GM19099 (cell line): ENCODE measurements around the gene OBSCN.

Source experiments
- POLR2A ChIP-seq: IDR thresholded peaks from 3 replicates; pipeline ENCODE4 v1.6.1; 2011; ENCODE audit warnings: low read depth; ENCODE audit not compliant: insufficient read length; ENCODE audit errors: extremely low read depth

The OBSCN gene

DNA sequence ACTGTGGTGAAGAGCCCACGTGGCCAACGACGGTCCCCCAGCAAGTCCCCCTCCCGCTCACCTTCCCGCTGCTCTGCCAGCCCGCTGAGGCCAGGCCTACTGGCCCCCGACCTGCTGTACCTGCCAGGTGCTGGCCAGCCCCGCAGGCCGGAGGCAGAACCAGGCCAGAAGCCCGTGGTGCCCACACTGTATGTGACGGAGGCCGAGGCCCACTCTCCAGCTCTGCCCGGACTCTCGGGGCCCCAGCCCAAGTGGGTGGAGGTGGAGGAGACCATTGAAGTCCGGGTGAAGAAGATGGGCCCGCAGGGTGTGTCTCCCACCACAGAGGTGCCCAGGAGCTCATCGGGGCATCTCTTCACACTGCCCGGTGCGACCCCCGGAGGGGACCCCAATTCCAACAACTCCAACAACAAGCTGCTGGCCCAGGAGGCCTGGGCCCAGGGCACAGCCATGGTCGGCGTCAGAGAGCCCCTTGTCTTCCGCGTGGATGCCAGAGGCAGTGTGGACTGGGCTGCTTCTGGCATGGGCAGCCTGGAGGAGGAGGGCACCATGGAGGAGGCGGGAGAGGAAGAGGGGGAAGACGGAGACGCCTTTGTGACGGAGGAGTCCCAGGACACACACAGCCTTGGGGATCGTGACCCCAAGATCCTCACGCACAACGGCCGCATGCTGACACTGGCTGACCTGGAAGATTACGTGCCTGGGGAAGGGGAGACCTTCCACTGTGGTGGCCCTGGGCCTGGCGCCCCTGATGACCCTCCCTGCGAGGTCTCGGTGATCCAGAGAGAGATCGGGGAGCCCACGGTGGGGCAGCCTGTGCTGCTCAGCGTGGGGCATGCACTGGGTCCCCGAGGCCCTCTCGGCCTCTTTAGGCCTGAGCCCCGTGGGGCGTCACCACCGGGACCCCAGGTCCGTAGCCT is 152.0 kb downstream of the OBSCN start:
- no peak for TF ChIP-seq POLR2A

DNA sequence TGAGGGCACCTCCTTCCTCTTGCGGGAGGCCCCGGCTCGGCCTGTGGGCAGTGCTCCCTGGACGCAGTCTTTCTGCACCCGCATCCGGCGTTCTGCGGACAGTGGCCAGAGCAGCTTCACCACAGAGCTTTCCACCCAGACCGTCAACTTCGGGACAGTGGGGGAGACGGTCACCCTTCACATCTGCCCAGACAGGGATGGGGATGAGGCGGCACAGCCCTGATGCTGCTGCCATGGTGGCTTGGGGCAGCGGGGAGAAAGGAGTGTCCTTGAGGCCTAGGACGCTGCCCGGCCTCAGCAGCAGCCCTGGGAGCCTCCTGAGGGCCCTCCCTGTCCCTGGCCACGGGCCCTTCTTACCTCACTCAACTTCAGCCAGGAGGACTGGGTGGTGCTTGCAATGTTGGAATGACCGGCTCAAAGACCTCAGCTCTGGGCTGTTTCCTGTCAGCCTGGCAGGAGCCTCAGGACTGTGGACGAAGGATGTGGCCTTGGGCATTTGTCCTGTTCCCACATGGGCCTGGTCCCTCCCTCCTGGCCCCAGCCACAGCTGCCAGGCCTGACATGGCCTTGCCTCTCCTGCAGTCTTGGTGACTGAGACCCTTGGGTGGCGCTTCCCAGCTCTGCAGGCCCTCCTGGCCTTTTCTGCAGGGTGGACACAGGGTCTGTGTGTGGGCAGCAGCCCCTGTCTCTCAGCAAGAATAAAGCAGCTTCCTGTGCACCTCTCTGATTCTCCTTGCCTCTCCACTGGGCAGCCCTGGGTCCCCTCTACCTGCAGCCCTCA is 152.9 kb downstream of the OBSCN start:
- no peak for TF ChIP-seq POLR2A

DNA sequence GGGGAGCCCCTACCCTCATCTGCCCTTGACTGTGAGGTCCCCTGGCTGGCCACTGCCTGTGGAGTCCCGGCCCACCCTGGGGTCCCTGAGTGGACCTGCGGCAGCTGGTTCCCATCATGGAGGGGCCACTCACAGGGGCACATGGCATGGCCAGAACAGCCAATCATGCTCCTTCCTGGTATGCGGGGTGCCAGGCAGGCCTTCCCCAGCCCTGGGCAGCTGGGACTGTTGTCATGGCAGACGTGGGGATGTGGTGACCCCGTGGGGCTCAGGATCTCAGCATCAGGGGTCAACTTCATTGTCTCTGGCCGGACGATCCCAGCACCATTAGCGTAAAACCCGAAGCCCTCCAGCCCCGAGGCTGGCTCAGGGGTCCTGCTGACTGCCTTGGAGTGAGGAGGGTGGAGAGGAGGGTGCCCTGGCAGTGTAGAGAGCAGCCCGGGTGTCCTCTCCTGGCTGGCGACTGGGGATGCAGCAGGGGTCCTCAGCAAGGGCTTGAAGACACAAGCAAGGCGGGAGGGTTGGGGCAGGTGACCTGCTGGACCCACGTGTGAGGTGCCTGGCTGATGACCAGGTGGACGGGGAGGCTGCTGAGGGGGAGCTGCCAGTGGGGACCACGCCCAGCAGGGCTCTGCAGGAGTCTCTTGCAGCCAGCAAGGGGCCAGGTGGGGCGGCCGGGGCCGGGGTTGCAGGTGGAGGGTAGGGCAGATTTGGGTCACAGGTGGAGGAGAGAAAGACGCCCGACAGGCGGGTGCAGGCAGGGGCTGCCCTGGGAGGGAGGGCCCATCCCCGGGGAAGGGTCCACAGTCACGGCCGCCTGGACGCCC is 153.7 kb downstream of the OBSCN start:
- TF ChIP-seq POLR2A, result no peak

GRCh38 chr1:228362141-228362883 is 154.5 kb downstream of the OBSCN start:
- TF ChIP-seq POLR2A, result no peak

- TF ChIP-seq POLR2A, result no peak
Observed at GRCh38 chr1:228362884-228363450, 155.1 kb downstream of the OBSCN start.

DNA sequence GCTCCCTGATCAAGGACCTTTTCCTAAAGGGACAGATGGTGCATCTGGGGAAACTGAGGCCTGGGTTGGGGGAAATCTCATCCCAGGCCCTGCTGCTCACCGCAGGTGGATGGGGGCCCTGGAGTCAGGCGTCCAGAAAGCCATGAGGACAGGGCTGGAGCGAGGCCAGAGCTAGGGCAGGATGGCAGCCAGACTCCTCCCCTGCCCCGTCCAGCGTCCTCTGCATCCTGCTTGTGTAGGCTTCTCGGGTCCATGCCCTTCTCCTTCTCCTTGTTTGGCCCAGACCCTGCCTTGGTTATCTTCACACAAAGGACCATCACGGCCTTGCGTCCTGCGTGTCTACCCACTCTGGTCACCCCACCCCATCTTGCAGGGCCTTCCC is 155.8 kb downstream of the OBSCN start:
- no peak for TF ChIP-seq POLR2A

- TF ChIP-seq POLR2A, result no peak
Observed at GRCh38 chr1:228364068-228364705, 156.3 kb downstream of the OBSCN start.

DNA sequence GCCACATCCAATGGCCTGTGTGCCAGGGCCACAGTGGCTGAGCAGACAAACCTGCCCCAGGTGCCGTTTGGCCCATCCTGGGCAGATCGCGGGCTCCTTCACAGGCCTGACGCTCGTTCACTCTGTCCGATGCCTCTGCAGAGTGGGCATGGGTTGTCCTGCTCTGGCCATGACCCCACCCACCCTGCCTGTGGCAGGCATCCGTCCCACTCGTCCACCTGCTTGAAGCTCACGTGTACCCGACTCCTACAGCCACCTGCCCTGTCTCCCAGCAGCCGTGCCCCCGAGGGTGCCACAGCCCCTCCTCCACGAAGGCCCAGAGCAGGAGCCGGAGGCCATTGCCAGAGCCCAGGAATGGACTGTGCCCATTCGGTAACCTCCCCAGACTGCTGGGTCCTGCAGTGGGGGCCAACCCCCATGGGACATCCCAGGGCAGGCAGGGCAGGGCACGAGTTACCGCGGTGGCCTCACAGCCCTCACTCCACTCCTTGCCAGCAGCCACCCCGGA is 156.9 kb downstream of the OBSCN start:
- TF ChIP-seq POLR2A, result no peak

GRCh38 chr1:228365271-228366061 is 157.6 kb downstream of the OBSCN start:
- no peak for TF ChIP-seq POLR2A

DNA sequence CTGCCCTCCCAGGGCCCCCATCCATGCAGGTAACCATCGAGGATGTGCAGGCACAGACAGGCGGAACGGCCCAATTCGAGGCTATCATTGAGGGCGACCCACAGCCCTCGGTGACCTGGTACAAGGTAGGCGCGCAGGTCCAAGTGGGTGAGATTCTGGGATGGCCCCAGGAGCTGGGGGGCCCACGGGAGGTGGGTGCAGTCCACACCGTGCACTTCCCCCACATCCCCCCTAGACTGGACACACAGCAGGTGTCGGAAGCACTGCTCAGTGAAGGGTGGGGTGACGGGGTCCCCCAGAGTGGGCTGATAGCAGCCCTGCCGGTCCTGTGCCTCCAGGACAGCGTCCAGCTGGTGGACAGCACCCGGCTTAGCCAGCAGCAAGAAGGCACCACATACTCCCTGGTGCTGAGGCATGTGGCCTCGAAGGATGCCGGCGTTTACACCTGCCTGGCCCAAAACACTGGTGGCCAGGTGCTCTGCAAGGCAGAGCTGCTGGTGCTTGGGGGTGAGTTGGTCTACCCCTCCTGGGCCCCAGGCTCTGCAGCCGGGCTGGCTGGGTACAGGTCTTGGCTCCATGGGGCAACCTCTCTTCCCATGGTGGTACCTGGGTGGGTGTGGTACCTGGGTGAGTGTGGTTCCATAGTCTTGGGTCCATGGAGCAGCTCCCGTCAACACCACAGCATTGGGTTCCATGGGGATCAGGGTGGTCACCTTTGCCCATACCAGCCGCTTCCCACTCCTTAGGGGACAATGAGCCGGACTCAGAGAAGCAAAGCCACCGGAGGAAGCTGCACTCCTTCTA is 158.4 kb downstream of the OBSCN start:
- TF ChIP-seq POLR2A, result no peak

DNA sequence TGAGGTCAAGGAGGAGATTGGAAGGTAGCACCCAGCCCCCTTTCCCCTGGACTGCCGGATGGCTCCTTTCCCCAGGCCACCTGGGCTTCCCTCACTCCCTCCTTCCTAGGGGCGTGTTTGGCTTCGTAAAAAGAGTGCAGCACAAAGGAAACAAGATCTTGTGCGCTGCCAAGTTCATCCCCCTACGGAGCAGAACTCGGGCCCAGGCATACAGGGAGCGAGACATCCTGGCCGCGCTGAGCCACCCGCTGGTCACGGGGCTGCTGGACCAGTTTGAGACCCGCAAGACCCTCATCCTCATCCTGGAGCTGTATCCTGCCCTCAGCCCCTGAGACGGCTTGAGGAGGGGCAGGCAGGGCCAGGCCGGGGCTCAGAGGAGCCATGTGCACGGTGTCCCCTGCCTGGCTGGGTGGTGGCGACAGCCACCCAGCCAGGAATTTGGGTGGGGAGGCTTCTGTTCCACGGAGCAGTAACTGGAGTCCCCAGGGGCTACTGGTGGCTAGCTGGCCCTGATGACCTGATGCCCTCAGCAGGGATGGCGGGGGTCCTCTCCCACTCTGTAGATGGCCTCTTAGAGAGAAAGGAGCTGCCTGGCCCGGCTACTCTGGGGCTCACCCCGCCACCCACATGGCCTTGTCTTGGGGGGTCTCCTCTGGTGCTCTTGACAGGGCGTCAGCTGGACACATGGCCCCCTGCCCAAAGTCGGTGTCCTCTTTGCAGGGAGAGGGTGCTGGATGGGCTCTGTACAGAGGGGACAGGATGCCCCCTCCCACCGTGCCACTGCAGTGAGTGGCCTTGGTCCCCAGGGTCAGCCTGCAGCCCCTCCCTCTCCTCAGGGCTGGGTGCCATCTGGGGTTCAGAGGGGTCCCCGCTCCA is 159.3 kb downstream of the OBSCN start:
- TF ChIP-seq POLR2A, result no peak
